ENCODE results near the gene LMAN1L.
A peak's percentile ranks its signal among the peaks of the same experiment; 100 is the strongest.
"Not testable (repeated sequence)": the region's sequence is repeated elsewhere in the genome, so short reads cannot be mapped to it uniquely, and the experiment has no call there.

LMAN1L gene

DNA sequence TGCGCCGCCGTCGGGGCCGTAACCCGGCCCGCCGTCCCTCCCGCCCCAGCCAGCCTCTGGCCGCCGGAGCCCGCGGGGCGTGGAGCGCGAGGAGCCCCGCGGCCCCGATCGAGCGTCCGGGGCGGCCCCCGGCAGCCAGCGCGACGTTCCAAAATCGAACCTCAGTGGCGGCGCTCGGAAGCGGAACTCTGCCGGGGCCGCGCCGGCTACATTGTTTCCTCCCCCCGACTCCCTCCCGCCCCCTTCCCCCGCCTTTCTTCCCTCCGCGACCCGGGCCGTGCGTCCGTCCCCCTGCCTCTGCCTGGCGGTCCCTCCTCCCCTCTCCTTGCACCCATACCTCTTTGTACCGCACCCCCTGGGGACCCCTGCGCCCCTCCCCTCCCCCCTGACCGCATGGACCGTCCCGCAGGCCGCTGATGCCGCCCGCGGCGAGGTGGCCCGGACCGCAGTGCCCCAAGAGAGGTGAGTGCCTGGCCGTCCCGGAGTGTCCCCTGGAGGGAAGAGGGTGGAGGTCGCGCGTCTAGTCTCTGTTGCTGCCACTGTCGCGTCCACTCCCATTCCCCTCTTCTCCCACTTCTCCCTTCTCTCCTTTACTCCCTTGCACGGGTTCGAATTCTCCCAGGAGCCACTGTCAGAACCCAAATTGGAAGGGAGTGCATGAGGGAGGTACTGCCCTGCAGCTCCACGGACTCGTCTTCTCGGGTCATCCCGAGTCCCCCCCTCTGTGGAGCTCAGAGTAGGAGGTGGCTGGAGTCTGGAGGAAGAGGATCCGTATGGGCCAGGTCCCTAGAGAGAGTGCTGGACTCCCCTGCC lies 30.2 kb upstream of the LMAN1L start:
- no peak for DNase-seq (ENCODE audit: low read depth in 2 of 2)

DNA sequence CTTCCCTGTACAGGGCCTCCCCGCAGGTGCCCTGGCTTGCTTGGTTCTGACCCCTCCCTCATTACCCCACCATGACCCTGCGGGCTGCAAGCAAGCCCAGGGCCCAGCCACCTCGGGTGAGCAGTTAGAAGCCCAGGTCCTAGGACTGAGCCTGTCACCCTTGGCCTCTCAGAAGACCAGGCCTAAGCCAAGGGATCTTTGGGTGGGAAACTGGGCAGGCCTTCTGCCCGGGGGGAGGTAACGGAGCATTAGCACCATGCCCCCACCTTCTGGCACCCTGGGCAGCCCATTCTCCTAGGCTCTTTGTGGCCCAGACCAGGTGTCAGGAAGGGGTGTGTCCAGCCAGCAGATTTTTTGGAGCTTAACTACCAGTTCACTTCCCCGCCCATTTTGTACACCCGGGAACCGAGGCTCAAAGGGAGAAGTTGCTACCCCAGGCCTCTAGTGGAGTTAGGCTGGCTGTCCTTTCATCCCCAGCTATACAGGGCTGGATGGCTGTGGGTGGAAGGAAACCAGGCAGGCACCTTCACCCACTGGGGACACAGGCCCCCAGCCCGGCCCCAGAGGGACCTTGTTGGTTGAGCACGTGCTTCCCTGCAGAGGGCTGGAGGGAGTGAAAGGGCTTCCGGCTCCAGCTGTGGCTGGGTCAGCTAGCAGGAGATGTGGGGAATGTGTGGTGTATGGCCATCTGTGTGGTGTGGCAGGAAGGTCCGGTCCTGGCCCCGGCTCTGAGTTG lies 29.4 kb upstream of the LMAN1L start:
- DNase-seq (ENCODE audit: low read depth in 2 of 2), result no peak

- DNase-seq (ENCODE audit: low read depth in 2 of 2), result no peak
These were observed 28.8 kb upstream of the LMAN1L start for GRCh38 chr15:74783808-74784175.

DNA sequence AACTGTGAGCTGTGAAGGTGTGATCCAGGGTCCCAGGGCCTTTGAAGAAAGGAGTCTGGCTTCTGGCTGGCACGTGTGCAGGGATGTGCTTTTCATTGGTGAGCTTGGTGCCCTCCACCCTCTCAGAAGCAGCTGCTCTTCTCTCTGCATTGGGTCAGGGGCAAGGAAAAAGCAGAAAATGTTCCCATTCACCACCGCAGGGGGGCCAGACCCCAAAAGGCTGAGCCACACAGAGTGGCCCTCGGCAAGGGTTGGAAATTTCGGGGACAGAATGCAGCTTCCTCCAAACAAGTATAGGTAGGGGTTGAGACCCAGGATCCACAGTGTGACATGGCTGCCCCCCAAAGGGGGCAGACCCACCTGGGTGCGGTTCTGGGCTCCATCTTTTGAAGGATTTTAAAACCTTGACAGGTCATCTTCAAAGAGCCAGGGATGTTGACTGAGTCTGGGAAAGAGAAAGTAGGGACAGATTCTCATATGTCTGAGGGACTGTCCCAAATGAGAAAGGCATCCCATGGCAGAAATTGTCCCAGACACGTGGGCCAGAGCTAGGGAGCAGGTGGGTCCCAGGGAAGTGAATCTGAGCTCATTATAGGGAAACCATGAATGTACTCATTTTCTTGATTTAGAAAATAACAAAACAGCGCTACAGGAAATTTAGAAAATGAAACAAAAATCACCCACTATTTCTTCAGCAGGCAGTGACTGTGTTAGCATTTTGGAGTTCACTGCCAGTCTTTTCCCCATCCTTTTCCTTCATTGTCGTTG lies 28.0 kb upstream of the LMAN1L start:
- DNase-seq (ENCODE audit: low read depth in 2 of 2), result no peak

GRCh38 chr15:74785194-74786032 lies 27.2 kb upstream of the LMAN1L start:
- DNase-seq (ENCODE audit: low read depth in 2 of 2), result no peak

DNA sequence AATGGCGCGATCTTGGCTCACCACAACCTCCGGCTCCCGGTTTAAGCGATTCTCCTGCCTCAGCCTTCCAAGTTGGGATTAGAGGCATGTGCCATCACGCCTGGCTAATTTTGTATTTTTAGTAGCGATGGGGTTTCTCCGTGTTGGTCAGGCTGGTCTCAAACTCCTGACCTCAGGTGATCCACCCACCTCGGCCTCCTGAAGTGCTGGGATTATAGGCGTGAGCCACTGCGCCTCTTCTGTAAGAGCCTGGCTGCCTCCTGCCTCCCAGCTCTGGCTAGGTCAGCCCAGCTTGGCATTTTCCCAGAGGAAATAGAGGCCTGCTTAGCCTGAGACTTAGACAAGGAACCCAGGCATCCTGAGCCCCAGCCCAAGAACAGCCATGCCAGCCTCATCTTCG lies 26.6 kb upstream of the LMAN1L start:
- not testable (repeated sequence) for DNase-seq (ENCODE audit: low read depth in 2 of 2)

- DNase-seq (ENCODE audit: low read depth in 2 of 2), result no peak
These were observed 26.0 kb upstream of the LMAN1L start for GRCh38 chr15:74786551-74787165.

DNA sequence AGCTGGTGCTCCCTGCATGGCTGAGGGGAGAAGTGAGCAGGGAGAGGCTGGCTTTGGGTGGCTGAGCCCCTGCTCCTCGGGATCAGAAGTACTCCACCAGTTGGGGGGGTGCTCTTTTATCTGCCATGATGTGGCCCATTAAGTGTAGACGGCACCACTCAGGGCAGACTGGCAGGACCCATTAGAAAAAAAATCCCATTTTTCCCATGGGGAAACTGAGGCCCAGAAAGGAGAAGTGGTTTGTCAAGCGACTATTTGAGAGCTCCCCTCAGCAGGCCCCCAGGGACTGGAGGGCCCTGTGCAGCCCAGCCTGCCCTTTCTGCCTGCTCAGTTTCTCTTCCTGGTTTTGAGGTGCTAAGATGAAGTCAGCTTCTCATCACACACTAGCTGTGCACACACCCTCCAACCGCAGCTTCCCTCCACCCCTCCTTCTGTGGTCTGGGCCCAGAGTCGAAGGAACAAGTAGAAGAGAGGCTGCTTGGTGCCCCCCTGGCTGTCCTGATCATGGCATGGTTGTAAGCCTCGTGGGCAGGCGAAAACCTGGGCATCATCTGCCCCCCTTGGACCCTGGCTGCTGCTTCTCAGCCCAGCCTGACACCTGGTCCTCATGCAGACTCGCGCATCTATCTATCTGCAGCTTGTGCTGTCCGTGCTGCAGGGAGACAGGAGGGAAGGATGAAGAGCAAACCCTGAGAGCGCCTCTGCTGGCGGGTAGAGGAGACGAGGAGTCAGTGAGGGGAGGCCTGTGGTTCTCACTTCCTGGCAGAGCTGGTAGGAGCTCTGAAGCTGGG lies 25.2 kb upstream of the LMAN1L start:
- peak; percentile 79 to 85 for DNase-seq (ENCODE audit: low read depth in 2 of 2)

DNA sequence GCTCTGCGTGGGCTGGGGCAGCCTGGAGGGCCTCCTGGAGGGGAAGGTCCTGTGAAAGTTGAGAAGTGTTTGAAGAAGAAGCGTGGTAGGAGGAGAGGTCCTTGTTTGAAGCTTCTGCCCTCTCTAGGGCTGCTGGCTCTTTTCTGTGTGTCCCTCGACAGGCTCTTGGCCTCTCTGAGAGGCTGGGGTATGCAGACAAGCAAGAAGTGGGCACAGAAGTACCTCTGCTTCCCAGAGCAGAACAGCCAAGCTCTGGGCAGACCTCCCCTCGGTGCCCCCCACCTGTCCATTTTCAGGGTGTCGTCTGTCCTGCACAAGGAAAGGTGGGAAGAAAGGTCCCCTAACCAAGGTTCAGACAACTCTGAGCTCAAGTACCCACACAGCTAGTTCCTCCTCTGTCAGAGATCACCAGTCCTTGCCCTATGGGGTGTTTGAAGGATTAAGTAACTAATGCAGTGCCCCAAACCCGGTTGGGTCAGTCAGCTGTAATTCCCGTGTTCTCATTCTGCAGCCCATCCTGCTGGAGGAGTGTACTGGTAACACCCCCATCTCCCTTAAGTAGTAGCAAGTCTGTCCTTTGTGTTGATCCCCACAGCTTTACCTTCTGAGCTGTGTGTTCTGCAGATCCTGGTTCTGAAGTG lies 24.5 kb upstream of the LMAN1L start:
- DNase-seq (ENCODE audit: low read depth in 2 of 2), result no peak

DNA sequence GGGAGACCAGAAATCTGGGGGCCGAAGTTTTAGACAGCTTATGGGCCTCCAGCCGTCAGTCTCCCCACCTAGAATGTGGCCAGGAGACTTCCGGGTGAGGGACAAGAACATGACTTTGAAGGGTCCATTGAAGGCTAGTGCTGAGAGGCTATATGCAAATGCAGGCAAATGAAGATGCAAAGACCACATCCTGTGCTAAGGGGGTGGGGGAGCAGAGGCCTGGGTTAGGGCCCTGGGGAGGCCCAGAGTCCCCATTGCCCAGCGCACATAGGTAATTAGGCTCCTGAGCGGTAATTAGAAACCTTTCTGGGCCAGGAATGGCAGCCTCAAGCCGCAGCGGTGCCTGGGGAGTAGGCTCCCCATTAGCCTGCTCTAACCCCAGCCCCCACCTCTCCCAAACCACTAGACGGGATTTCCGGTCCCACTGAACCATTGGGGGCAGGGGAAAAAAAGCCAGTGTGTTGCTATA lies 23.9 kb upstream of the LMAN1L start:
- DNase-seq (ENCODE audit: low read depth in 2 of 2), result no peak

DNA sequence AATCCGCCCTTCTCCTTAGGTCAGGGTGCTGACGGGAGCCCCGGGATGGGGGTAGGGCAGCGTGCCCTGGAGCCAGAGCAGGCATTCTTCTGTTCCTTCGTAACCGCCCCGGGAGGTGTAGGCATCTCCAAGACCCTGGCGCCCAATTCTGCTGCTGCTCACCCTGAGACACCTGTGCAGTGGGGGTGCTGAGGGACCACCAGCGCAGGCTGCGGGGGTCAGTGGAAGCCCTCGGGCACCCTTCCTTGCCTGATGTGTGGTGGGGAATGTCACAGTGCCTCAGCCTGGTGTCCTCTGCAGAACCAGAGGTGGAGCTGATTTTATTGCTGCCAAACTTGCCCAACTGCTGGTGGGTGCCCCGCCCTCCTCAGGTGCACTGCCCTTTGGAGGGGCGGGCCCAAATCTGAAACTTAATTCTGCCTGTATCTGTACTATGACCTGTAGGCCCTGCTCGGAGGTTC lies 23.4 kb upstream of the LMAN1L start:
- no peak for DNase-seq (ENCODE audit: low read depth in 2 of 2)

GRCh38 chr15:74789741-74790079 lies 22.9 kb upstream of the LMAN1L start:
- DNase-seq (ENCODE audit: low read depth in 2 of 2), result no peak

DNA sequence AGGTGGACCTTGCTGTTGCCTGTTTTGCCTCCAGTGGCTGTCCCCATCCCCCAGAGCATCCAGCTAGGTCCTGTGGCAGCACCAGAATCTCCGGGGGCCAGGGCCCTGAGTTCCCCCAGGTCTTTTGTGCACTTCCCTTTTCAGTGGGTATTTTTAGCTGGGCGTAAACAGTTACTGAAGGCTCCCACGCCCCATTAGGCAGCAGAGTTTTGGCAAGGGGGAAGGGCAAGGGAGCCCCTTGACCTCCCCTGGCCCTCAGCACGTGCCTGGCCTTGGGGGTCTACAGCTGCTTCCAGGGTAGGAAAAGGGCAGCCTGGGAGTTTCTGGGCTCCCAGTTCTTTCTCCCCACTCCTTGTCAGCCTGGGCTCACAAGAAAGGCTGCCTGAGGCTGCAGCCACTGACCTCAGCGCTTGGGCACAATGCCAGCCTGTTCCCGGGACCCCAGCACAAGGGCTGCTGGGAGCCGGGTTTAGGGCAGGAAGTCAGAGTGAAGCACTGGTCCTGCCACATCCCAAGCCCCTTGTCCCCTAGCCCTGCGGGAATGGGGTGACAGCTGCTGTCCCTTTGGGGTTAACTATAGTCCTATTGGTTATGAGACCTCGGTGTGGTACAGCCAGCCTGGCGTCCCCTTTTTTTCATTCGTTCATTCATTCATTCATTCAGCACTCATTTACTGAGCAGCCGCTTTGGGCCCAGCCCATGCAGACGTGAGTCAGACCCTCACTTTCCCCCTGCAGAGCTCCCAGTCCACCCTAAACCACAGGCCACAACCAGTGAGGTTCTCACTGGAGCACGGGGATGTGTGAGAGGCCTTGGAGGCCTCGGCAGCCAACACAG lies 22.3 kb upstream of the LMAN1L start:
- no peak for DNase-seq (ENCODE audit: low read depth in 2 of 2)

- no peak for DNase-seq (ENCODE audit: low read depth in 2 of 2)
These were observed 21.6 kb upstream of the LMAN1L start for GRCh38 chr15:74791007-74791406.

- no peak for DNase-seq (ENCODE audit: low read depth in 2 of 2)
These were observed 21.0 kb upstream of the LMAN1L start for GRCh38 chr15:74791667-74792066.

DNA sequence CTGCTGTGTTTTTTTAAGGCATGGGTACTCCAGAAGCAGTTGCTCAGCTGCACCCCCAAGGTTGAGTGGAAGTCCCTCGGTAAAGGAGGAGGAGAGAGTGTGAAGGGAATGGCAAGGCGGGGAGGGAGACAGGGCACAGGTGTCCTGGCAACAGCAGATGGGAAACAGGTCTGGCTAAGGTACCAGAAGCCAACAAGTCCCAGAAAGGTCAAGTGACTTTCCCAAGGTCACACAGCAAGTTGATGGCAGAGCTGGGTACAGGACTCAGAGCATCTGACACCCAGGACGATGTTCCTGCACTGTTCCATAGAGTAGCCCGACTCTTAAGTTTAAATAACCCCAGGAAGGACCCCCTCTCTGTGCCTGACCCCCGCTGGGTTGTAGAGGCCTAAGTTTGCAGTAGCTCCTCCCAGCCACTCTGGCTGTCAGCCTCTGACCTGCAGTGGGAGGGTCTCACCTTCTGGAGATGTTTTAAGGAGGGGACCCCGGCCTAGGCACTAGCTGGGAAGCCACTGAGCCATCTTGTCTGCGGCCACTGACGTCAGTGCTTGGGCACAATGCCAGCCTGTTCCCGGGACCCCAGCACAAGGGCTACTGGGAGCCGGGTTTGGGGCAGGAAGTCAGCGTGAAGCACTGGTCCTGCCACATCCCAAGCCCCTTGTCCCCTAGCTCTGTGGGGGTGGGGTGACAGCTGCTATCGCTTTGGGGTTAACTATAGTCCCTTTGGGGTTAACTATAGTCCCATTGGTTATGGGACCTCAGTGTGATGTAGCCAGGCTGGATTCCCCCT lies 20.2 kb upstream of the LMAN1L start:
- no peak for DNase-seq (ENCODE audit: low read depth in 2 of 2)

DNA sequence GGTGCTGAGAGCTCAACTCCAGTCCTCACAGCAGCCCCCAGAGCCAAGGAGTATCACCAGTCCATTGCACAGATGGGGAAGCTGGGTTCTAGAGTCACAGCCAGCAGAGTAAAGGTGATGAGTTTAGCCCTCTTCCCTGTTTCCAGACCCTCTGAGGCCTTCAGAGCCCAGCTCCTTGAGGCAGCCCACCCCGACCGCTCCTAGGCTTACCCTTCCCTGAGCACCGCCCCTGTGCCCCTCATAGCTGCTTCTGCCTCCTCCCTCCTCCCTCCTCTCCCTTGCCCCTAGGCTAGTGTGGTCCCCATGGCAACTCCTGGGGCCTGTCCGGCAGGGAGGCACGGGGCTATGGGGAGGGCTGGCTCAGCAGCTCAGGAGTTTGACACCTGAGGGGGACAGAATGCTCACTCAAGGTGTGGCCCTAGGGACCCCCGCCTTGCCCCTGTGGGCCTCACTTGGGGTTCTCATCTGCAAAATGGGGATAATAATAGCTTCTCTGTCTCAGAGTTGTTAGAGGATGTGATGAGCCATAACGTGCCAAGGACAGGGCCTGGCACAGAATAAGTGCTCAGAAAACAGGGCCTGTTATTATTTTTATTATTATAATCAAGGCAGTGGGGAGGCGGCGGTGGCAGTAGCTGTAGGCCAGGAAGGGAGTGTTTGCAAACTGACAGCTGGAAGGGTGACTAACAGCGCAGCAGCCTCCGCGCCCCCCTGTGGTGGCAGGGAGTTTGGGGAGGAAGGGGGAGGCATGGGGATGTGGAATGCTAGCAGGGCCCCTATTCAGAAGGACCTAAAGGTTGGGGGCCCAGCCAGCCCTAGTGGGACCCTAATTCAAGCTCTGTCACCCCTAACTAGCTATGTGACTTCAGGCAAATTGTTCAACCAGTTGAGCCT lies 19.3 kb upstream of the LMAN1L start:
- no peak for DNase-seq (ENCODE audit: low read depth in 2 of 2)

All from activated CD8-positive, alpha-beta memory T cell treated with anti-CD3 and anti-CD28 coated beads for 4 hours (primary cell).